NK-92 treated with Interleukin-12 subunit alpha and Interleukin-12 subunit beta, amount 100 ng/mL, for 24 hours (cell line): ENCODE data around the gene RTL1.

Experiments used
- DNase-seq: peaks from one replicate; lab custom pipeline; 2025; lab: John Stamatoyannopoulos, UW

Gene RTL1

GRCh38 chr14:100866666-100867630, 36.6 kb downstream of the RTL1 start:
- no peak for DNase-seq

- DNase-seq, result no peak
Measured at GRCh38 chr14:100865682-100866591, 37.6 kb downstream of the RTL1 start.

DNA sequence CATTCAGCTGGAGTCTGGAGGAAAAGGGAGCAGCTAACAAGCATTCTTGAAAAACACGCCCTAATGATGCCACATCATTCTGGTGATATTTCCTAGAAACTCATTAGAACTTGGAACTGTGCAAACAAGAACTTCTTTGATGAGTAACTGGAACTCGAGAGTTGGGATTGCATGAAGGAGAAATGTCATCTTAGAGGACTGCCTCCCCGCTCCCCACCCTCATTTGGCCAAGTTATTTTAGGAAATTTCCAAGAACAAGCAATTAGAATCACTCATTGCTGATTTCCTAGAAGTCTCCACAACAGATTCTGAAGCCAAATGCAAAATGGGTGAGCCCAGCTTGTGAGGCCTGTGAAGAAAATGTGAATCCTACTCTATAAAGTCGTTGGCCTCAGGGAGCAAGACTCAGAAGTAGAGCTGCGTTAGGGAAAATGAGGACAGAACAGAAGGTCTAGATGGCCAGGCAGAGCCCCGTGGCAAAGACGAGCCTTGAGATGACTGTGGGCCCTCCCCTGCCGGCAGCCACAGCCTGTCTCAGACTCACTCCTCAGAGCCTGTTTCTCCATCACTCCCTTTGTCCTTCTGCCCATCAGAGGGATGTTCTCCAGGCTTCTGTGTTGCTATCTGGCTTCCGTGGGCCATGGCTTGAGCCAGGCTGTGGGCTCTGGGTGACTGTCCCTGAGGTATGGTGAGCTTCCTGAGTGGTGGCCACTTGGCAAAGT, 38.4 kb downstream of the RTL1 start:
- no peak for DNase-seq

DNA sequence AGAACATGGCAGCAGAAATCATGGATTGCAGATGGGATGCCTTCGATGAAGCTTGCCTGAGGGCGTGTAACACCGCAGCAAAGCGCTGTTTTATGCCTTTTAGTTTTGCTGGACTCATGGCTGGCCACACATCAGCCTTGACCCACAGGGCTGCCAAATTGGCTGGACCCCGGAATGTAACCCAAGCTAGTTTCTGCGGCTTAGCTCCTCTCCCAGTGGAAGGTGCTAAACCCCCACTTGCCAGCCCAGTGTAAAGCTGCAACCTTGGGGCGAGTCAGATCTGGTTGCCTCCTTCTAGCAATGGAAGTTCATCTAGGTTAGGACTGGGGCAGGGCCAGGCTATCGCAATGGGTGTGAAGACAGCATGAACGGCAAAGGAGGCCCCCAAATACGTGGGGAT, 39.3 kb downstream of the RTL1 start:
- DNase-seq, result no peak

GRCh38 chr14:100862793-100863192, 40.7 kb downstream of the RTL1 start:
- DNase-seq, result no peak

GRCh38 chr14:100862277-100862676, 41.2 kb downstream of the RTL1 start:
- DNase-seq, result no peak

DNA sequence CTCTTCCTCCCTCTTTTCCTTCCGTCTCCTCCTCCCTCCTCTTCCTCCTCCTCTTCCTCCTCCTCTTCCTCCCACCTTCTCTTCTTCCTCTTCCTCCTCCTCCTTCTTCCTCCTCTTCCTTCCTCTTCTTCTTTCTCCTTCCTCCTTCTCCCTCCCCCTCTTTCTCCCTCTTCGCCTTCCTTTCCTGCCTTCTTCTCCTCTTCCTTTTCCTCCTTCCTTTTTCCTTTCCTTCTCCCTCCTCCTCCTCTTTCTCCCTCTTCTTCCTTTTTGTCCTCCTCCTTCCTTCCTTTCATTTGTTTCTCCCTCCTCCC, 41.6 kb downstream of the RTL1 start:
- DNase-seq, result no peak

- DNase-seq, result no peak
Measured at GRCh38 chr14:100861188-100861936, 42.2 kb downstream of the RTL1 start.

DNA sequence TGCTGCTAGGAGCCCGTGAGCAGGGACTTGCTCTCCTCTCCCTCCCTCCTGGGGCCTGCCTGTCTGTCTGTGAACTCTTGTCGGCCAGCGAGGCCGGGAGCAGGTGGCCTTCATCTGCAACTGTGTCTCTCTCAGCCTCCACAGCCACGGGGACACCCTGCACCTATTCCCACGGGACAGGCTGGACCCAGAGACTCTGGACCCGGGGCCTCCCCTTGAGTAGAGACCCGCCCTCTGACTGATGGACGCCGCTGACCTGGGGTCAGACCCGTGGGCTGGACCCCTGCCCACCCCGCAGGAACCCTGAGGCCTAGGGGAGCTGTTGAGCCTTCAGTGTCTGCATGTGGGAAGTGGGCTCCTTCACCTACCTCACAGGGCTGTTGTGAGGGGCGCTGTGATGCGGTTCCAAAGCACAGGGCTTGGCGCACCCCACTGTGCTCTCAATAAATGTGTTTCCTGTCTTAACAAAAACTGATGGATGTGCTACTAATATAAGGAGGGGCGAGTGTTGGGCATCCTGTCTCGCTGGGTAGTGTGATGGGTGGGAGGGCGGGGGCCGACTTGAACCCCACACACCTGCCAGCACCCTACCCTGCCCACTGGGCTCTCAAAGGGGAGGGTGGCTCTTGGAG, 42.9 kb downstream of the RTL1 start:
- no peak for DNase-seq

DNA sequence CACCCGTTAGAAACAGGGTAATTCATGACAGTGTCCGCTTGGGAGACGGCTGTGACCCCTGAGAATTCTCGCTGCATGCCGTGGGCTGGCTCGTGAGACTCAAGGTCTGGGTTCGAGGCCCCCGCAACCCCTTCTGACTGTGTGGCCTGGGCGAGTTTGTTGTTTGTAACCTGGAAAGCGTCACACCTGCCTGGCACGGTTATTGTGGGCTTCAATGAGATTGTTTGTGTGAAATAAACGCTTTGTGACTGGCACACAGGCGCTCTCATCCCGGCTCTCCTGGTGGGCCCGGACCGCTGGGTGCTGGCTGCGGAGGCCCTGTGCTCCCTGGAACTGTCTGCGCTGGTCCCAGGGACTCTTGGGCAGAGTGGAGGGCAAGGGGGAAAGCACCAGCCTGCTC, 43.7 kb downstream of the RTL1 start:
- DNase-seq, result no peak

- no peak for DNase-seq
Measured at GRCh38 chr14:100858838-100859220, 44.7 kb downstream of the RTL1 start.

GRCh38 chr14:100857923-100858837, 45.3 kb downstream of the RTL1 start:
- DNase-seq, result no peak

DNA sequence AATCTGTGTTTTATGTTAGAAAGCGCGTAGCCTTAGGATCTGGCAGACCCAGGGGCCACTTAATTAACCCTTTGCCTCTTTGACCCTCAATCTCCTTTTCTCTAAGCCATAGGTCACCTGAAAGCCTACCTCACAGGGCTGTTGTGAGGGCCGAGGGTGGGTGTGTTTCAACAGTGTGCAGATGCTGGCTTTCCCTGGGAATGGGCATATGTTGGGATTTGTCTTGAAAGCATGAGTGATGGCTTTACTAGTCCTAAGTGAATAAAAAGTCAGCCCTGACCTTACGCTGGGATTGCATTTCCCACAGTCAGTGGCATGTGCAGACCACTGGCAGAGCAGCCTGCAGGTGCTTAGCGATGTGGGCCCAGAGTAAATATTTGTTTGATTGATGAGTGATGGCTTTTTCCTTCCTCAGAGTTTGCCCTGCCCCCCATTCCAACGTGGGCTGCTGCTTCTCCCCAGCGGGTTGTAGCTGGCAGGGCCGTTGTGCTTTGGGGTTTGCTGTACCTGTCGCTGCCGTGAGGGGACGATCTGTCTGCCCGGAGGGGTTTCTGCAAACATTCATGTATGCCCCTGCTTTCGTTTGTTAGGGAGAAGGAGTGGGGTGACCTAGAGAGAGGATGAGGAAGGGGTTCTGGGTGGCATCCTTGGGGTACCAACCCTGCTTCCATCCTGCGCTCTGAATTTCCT, 46.1 kb downstream of the RTL1 start:
- no peak for DNase-seq

DNA sequence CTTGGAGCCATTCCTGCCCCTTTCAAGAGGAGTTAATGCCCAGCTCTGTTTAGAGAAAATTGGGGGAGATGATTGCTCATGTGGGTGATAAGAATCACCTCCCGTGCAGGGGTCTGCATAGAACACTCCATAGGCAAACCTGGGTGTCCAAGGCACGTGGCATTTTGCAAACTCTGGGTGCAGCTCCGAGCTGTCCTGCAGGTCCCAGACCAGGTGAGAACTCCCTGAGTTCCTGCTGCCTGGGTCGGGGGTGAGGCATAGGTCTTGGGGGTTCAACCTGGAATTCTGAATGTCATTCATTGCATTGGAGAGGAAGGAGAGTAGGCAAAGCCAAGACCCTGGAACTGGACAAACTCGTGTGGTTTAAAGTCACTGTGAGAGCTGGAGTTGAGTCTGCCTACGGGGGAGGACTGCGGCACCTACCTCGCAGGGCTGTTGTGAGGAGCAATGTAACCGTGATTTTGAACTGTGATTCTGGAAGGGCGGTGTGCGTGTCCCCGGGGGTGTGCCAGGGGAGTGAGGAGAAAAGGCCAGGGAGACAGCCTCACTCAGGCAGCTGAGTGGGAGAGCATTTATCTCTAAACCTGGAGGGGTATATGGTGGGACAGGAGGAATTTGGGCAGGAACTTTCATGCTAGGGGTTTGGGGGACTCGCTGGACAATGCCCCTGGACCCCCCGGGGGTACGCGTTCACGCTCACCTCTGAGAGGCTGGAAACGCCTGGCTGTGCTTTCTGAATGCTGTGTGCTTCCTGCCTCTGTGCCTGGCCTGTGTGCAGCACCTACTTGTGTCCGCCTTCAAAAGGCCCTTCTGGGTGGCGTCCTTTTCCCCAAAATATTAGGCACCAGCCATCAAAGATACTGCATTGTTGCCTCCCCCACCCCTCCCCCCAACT, 47.2 kb downstream of the RTL1 start:
- no peak for DNase-seq

- DNase-seq, result no peak
Measured at GRCh38 chr14:100855256-100855930, 48.1 kb downstream of the RTL1 start.

- no peak for DNase-seq
Measured at GRCh38 chr14:100854435-100854834, 49.1 kb downstream of the RTL1 start.

DNA sequence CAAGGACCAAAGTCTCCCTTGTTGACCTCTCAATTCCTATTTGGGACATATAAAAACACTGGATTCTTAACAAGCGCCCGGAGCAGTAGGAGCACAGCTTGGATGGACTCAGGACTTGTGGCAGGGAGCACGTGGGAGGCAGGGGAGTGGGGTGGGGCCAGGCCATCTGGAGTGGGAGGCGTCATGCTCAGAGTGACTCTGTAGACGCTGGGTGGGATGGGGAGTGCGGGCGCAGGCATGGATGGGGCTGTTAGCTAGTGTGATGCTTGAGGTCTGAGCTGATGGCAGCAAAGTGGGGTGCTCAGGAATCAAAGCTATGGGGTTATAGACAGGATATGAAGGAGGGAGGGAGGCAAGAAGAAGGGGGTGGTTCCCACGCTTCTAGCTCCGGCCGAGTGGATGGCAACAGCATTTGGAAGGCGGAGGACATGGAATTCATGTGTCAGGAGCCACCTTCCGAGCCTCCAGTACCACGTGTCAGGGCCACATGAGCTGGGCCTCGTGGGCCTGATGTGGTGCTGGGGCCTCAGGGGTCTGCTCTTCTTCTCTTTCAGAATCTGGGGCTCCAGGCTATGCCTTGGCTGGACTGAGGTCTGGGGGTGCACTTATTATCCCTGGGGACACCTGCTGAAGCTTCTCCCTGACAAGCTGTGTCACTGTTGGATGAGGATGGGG, 51.4 kb downstream of the RTL1 start:
- no peak for DNase-seq
